Peyer's patch (tissue), 4 donors: Measurements from ENCODE around the gene CX3CL1.

ENCODE experiments used
- POLR2A ChIP-seq, 2 donors: fragments of 450-650 bp; IDR thresholded peaks; one replicate each; pipeline ENCODE4 v1.5.1; 2017; ENCODE audit warnings: antibody characterized with exemption in 2 of 2, mild to moderate bottlenecking in 2 of 2, moderate library complexity in 2 of 2
- TF ChIP-seq, protein P1 (sequence below), 6 experiments: fragments of 450-650 bp in 4 of 6; fragments of 200-600 bp in 2 of 6; sonication (generic) in 1 of 6; IDR thresholded peaks; one replicate each; pipeline ENCODE4 v1.5.1; 2017 to 2019; ENCODE audit warnings: antibody characterized with exemption in 6 of 6, mild to moderate bottlenecking in 3 of 6, moderate library complexity in 1 of 6

DNA sequence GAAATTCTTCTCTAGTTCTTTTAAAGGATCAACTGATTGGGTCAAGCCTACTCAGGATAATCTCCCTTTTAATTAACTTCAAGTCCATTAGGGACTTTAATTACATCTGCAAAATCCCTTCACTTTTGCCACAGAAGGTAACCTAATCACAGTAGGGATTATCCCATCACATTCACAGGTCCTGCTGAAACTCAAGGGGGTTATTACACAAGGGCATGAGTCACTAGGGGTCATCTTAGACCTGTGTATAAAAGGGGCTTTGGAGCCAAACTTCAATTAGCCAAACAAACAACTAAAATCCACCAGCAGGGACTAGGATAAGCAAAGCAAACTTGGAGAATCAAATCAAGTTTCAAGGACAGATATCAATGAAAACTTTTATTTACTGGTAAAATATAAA is 55.5 kb downstream of the CX3CL1 start:
- TF ChIP-seq, protein P1, sequence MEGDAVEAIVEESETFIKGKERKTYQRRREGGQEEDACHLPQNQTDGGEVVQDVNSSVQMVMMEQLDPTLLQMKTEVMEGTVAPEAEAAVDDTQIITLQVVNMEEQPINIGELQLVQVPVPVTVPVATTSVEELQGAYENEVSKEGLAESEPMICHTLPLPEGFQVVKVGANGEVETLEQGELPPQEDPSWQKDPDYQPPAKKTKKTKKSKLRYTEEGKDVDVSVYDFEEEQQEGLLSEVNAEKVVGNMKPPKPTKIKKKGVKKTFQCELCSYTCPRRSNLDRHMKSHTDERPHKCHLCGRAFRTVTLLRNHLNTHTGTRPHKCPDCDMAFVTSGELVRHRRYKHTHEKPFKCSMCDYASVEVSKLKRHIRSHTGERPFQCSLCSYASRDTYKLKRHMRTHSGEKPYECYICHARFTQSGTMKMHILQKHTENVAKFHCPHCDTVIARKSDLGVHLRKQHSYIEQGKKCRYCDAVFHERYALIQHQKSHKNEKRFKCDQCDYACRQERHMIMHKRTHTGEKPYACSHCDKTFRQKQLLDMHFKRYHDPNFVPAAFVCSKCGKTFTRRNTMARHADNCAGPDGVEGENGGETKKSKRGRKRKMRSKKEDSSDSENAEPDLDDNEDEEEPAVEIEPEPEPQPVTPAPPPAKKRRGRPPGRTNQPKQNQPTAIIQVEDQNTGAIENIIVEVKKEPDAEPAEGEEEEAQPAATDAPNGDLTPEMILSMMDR (IDR thresholded peaks at IDR 0.05) = no peak
- no peak for TF ChIP-seq POLR2A (IDR thresholded peaks at IDR 0.05)
